ENCODE results near the gene POLG.

Gene POLG

DNA sequence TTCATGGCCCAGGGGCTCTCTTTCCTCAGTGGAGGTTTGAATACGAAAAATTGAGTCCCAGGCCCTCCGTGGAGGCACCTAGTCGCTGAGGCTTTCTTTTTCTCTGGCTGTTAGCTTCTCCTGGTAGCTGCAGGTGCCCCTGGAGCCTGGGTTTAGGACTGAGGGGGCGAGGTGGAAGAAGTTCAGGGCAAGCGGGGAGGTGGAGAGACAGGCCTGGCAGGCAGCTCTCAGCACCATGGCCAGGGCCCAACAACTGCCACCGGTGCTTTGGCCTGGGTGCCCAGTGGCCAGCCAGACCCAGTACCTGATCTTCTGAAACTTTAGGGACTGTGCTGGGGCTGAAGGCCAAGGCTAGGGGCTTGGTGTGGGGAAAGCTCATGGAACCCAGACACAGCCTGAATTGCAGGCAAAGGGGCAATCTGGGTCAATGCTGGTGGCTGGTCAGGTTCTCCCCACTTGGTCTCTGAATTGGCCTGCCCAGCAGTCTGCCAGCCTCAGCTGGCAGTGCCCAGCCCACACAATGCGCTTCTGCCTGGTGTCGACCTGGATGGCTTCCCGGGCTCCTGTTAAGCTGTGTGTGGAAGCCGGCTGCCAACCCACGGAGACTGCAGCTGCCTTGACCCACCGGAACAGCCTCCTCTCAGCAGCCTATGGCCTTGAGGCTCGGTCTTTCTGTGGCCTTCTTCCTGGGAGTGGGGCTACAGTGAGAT is 30.3 kb upstream of the POLG start:
- TF ChIP-seq, protein P1, sequence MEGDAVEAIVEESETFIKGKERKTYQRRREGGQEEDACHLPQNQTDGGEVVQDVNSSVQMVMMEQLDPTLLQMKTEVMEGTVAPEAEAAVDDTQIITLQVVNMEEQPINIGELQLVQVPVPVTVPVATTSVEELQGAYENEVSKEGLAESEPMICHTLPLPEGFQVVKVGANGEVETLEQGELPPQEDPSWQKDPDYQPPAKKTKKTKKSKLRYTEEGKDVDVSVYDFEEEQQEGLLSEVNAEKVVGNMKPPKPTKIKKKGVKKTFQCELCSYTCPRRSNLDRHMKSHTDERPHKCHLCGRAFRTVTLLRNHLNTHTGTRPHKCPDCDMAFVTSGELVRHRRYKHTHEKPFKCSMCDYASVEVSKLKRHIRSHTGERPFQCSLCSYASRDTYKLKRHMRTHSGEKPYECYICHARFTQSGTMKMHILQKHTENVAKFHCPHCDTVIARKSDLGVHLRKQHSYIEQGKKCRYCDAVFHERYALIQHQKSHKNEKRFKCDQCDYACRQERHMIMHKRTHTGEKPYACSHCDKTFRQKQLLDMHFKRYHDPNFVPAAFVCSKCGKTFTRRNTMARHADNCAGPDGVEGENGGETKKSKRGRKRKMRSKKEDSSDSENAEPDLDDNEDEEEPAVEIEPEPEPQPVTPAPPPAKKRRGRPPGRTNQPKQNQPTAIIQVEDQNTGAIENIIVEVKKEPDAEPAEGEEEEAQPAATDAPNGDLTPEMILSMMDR (conservative IDR thresholded peaks at IDR 0.05; ENCODE audit: low read depth, low read length): no peak

DNA sequence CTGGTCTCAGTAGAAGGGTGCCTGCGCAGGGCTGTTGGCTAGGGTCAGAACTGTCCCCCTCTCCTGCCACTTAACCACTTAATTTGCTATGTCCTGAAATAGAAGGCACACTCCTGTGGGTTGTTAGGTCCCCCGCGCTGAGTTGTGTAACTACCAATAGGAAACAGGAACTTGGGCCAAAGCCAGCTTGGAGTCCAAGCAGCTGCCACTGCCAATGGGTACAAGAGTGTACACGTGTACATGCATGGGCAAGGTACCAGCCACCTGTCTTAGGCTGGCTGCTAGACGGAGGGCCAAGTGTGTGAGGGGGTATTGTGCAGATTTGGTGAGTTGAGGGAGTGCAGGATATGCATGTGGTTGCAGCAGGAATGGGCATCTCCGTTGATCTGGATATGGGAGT is 29.7 kb upstream of the POLG start:
- H3K9ac ChIP-seq: no peak overlapping the region
- H3K4me1 ChIP-seq (ENCODE audit: low read depth, poor library complexity, severe bottlenecking): no peaks in the 10 kb centered on the region
- no peaks in the 10 kb centered on the region for H3K79me2 ChIP-seq (ENCODE audit: insufficient read depth, low read depth)
- H2AFZ ChIP-seq (ENCODE audit: low read depth): no peak overlapping the region
- no peaks in the 10 kb centered on the region for H4K20me1 ChIP-seq (ENCODE audit: insufficient read depth)
- TF ChIP-seq, protein P1 (conservative IDR thresholded peaks at IDR 0.05; ENCODE audit: low read depth, low read length): no peak
- peaks cover 89% of the 10 kb centered on the region for H3K27me3 ChIP-seq (ENCODE audit: insufficient read depth, low read depth)
- H3K4me3 ChIP-seq (IDR thresholded peaks at IDR 0.05; ENCODE audit: insufficient read depth, low read depth, low read length): no peak overlapping the region
- no peak overlapping the region for H3K4me2 ChIP-seq
- H3K27ac ChIP-seq: no peak overlapping the region
- H3K36me3 ChIP-seq (ENCODE audit: insufficient read depth): no peaks in the 10 kb centered on the region

More for the DNA sequence above, 30.3 kb upstream of the POLG start:
- Histone ChIP-seq H3K79me2 (ENCODE audit: insufficient read depth, low read depth) (no peaks in the 10 kb centered on the region), H3K4me2 (no peak overlapping the region), H3K27me3 (ENCODE audit: insufficient read depth, low read depth) (peaks cover 89% of the 10 kb centered on the region), H3K36me3 (ENCODE audit: insufficient read depth) (no peaks in the 10 kb centered on the region), H4K20me1 (ENCODE audit: insufficient read depth) (no peaks in the 10 kb centered on the region), H3K4me3 (IDR thresholded peaks at IDR 0.05; ENCODE audit: insufficient read depth, low read depth, low read length) (no peak overlapping the region), H3K27ac (no peak overlapping the region), H3K9ac (no peak overlapping the region), H2AFZ (ENCODE audit: low read depth) (no peak overlapping the region), H3K4me1 (ENCODE audit: low read depth, poor library complexity, severe bottlenecking) (no peaks in the 10 kb centered on the region)

DNA sequence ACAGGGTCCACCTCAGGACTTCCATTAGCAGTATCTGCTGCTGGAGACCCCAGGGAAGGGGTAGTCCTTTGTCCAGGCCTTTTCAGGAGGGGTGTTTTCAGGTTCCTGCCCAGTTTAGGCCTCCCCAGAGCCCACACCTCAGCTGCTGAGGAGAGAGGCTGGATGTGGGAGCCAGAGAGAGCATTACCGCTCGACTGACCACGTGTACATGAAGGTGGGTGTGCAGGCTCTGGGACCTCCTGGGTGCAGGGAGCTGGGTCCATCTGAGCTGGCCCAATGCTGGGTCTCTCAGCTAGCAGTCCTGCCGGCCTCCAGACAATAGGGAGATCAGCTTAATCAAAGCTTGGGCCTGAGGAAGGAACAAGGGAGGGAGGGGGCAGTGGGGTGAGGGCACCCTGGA is 29.1 kb upstream of the POLG start:
- Histone ChIP-seq H3K27me3 (ENCODE audit: insufficient read depth, low read depth) (peaks cover 85% of the 10 kb centered on the region), H3K27ac (no peak overlapping the region), H3K4me2 (no peak overlapping the region), H3K4me1 (ENCODE audit: low read depth, poor library complexity, severe bottlenecking) (no peaks in the 10 kb centered on the region), H4K20me1 (ENCODE audit: insufficient read depth) (no peaks in the 10 kb centered on the region), H3K36me3 (ENCODE audit: insufficient read depth) (no peaks in the 10 kb centered on the region), H3K79me2 (ENCODE audit: insufficient read depth, low read depth) (no peaks in the 10 kb centered on the region), H3K4me3 (IDR thresholded peaks at IDR 0.05; ENCODE audit: insufficient read depth, low read depth, low read length) (no peak overlapping the region), H3K9ac (no peak overlapping the region), H2AFZ (ENCODE audit: low read depth) (no peak overlapping the region)
- TF ChIP-seq, protein P1 (conservative IDR thresholded peaks at IDR 0.05; ENCODE audit: low read depth, low read length): no peak

DNA sequence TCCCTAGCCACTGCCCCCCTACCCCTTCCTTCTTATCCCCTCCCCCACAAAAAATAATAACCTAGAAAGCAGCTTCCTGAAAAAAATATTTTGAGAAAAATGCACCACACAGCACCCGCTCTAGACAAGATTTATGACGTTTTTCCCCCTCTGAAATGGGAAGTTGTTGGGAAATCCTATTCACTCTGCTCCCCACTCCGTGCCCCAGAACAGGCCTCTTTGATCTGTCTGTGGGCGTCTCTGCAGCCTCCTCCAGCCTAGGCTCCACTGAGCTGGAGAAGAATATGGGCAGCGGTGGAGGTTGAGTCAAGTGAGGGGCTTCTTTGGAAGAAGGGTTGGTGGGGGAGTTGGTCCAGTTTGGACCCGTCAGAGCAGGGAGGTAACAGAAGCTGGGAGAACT is 28.5 kb upstream of the POLG start:
- H3K79me2 ChIP-seq (ENCODE audit: insufficient read depth, low read depth): no peaks in the 10 kb centered on the region
- H3K27ac ChIP-seq: no peak overlapping the region
- H2AFZ ChIP-seq (ENCODE audit: low read depth): no peak overlapping the region
- TF ChIP-seq, protein P1 (conservative IDR thresholded peaks at IDR 0.05; ENCODE audit: low read depth, low read length): no peak
- H3K4me2 ChIP-seq: no peak overlapping the region
- no peak overlapping the region for H3K9ac ChIP-seq
- no peaks in the 10 kb centered on the region for H3K36me3 ChIP-seq (ENCODE audit: insufficient read depth)
- peaks cover 5% of the 10 kb centered on the region for H3K4me1 ChIP-seq (ENCODE audit: low read depth, poor library complexity, severe bottlenecking)
- no peaks in the 10 kb centered on the region for H4K20me1 ChIP-seq (ENCODE audit: insufficient read depth)
- H3K27me3 ChIP-seq (ENCODE audit: insufficient read depth, low read depth): peaks cover 86% of the 10 kb centered on the region
- no peak overlapping the region for H3K4me3 ChIP-seq (IDR thresholded peaks at IDR 0.05; ENCODE audit: insufficient read depth, low read depth, low read length)
